Transverse colon (tissue), 4 donors: ENCODE measurements around the gene ARPC1B. TPM values are rescaled to one million over a fixed set of nuclear protein-coding genes. Genes with fewer than 3 reads are reported as not detected.
"Not testable (repeated sequence)": the region's sequence is repeated elsewhere in the genome, so short reads cannot be mapped to it uniquely, and the experiment has no call there.

Source experiments
- DNase-seq: peaks from one replicate; pipeline ENCODE4 v3.0.0-alpha.2; 2019
- H3K27ac ChIP-seq, 4 donors: fragments of 200-600 bp; sonication (generic); 2 replicates each; pipeline ENCODE4 v1.5.1; 2016 to 2018; ENCODE audit warnings: inconsistent platforms in 4 of 4
- H3K27me3 ChIP-seq: fragments of 200-600 bp; sonication (generic); 2 replicates; pipeline ENCODE4 v1.5.1; 2017; ENCODE audit warnings: inconsistent platforms
- H3K36me3 ChIP-seq, 4 donors: fragments of 200-600 bp; sonication (generic); 2 replicates each; pipeline ENCODE4 v1.5.1; 2017 to 2019; ENCODE audit warnings: inconsistent platforms in 4 of 4
- H3K4me1 ChIP-seq, 4 donors: fragments of 200-600 bp; sonication (generic); 2 replicates each; pipeline ENCODE4 v1.5.1; 2017 to 2020; ENCODE audit warnings: inconsistent platforms in 4 of 4
- H3K4me3 ChIP-seq, 4 donors: fragments of 200-600 bp; sonication (generic); 1 replicate in 1 of 4; 2 replicates in 3 of 4; pipeline versions ENCODE4 v1.5.1 to v1.6.1; 2017 to 2019; ENCODE audit warnings: inconsistent platforms in 4 of 4
- H3K9me3 ChIP-seq, 2 donors: fragments of 200-600 bp; sonication (generic); 2 replicates each; pipeline ENCODE4 v1.5.1; 2017 to 2019; ENCODE audit warnings: inconsistent platforms in 2 of 2
- CTCF ChIP-seq, 5 experiments: fragments of 200-600 bp in 3 of 5; fragments of 450-650 bp in 2 of 5; sonication (generic) in 3 of 5; IDR thresholded peaks; 1 replicate in 2 of 5; 2 replicates in 3 of 5; pipeline ENCODE4 v1.5.1; 2016 to 2017; ENCODE audit warnings: antibody characterized with exemption in 5 of 5, inconsistent platforms in 3 of 5, mild to moderate bottlenecking in 2 of 5, moderate library complexity in 1 of 5
- EP300 ChIP-seq: sonication (generic); formaldehyde crosslinking; IDR thresholded peaks from one replicate; pipeline ENCODE4 v1.6.1; 2017; ENCODE audit warnings: antibody characterized with exemption, low read depth
- POLR2A ChIP-seq: fragments of 450-650 bp; IDR thresholded peaks from one replicate; pipeline ENCODE4 v1.6.1; 2016; ENCODE audit warnings: antibody characterized with exemption, mild to moderate bottlenecking, moderate library complexity
- POLR2AphosphoS5 ChIP-seq, 3 donors: sonication (generic); formaldehyde crosslinking; IDR thresholded peaks; one replicate each; pipeline ENCODE4 v1.6.1; 2016; ENCODE audit warnings: antibody characterized with exemption in 3 of 3
- WGBS, 2 donors: methylation state at CpG; one replicate each; pipeline ENCODE4 v1.1.5; 2018; ENCODE audit warnings: low coverage in 1 of 2; 5-methylcytosine and 5-hydroxymethylcytosine counted together
- in situ Hi-C, 4 donors: fragments of 200-750 bp; cut with MboI; loops; one replicate each; pipeline versions ENCODE4 v1.15.0 to v1.15.1; 2017; ENCODE audit warnings: low sequenced_read_pairs in 3 of 4, low pct_ligation_motif_present in 1 of 4, low pct_unique_long_range_greater_than_20kb in 1 of 4
- intact Hi-C: fragments of 100-400 bp; cut with DNase I; formaldehyde crosslinking; loops from one replicate; pipeline ENCODE4 v1.15.1; 2023; ENCODE audit warnings: low total_unique reads
- total RNA-seq, 4 donors: library from RNA; depleted of rRNA; stranded (reverse); fragments of >200 nt; gene quantifications; one replicate each; pipeline ENCODE4 v1.1.0, GENCODE V29; 2016

Gene ARPC1B
- total RNA-seq, 4 donors from 2014 or later, result 138 to 346 (median 186) TPM

- intact Hi-C loops, result no loop called here
- 94% methylated on average over 13 of the region's 13 CpGs; no CpG with 5 or more reads in 1 of the 2 donors for WGBS, 2 donors
- in situ Hi-C loops, result no loop called here
- no peak for DNase-seq
- Histone ChIP-seq H3K36me3 (peaks cover 0 to 9% (median 0%) of the 10 kb centered on the region in 4 donors), H3K27ac (no peak overlapping the region), H3K4me1 (peaks cover 9 to 29% (median 20%) of the 10 kb centered on the region in 4 donors), H3K27me3 (no peaks in the 10 kb centered on the region), H3K9me3 (no peaks in the 10 kb centered on the region), H3K4me3 (no peak overlapping the region)
- no peak for TF ChIP-seq POLR2AphosphoS5 (IDR thresholded peaks at IDR 0.05)
- no peak for TF ChIP-seq POLR2A
- TF ChIP-seq EP300, result no peak
These were observed 9.4 kb downstream of the ARPC1B start for GRCh38 chr7:99383791-99384370.

- Histone ChIP-seq H3K4me3 (no peak overlapping the region), H3K27me3 (no peaks in the 10 kb centered on the region), H3K36me3 (peaks cover 0 to 14% (median 2%) of the 10 kb centered on the region in 4 donors), H3K4me1 (peaks cover 8 to 23% (median 14%) of the 10 kb centered on the region in 4 donors), H3K27ac (no peak overlapping the region), H3K9me3 (no peaks in the 10 kb centered on the region)
- no peak for DNase-seq
- intact Hi-C loops, result no loop called here
- WGBS, 2 donors, result 90% methylated on average over 4 of the region's 4 CpGs; no CpG with 5 or more reads in 1 of the 2 donors
- in situ Hi-C loops, result no loop called here
- no peak for TF ChIP-seq EP300
- no peak for TF ChIP-seq POLR2A
These were observed 10.0 kb downstream of the ARPC1B start for GRCh38 chr7:99384523-99384922.

- TF ChIP-seq EP300, result no peak
- TF ChIP-seq POLR2AphosphoS5 (IDR thresholded peaks at IDR 0.05), result no peak
- no peak for TF ChIP-seq POLR2A
- TF ChIP-seq CTCF (IDR thresholded peaks at IDR 0.05), result no peak
- no peak overlapping the region for H3K27ac ChIP-seq
- peaks cover 0 to 19% (median 5%) of the 10 kb centered on the region in 4 donors for H3K36me3 ChIP-seq
- intact Hi-C loops (no loop called here), in situ Hi-C loops (no loop called here)
- H3K4me3 ChIP-seq, result no peak overlapping the region
- 86% methylated on average over 2 of the region's 8 CpGs; no CpG with 5 or more reads in 1 of the 2 donors for WGBS, 2 donors
- no peaks in the 10 kb centered on the region for H3K9me3 ChIP-seq
- H3K27me3 ChIP-seq, result no peaks in the 10 kb centered on the region
- peaks cover 2 to 13% (median 5%) of the 10 kb centered on the region in 4 donors for H3K4me1 ChIP-seq
- no peak for DNase-seq
These were observed 11.0 kb downstream of the ARPC1B start for GRCh38 chr7:99385564-99385963.

- Histone ChIP-seq H3K4me3 (no peak overlapping the region), H3K9me3 (no peaks in the 10 kb centered on the region), H3K4me1 (peaks cover 0 to 1% (median under 1%) of the 10 kb centered on the region in 4 donors), H3K36me3 (peaks cover 0 to 19% (median 9%) of the 10 kb centered on the region in 4 donors), H3K27me3 (no peaks in the 10 kb centered on the region), H3K27ac (no peak overlapping the region)
- in situ Hi-C loops, result no loop called here
- DNase-seq, result no peak
- TF ChIP-seq POLR2AphosphoS5 (IDR thresholded peaks at IDR 0.05), result no peak
- TF ChIP-seq POLR2A, result no peak
- peak in 3 of 5 experiments; percentile 6 to 17 (median 14) for TF ChIP-seq CTCF (IDR thresholded peaks at IDR 0.05)
- 96% methylated on average over 9 of the region's 9 CpGs; no CpG with 5 or more reads in 1 of the 2 donors for WGBS, 2 donors
- intact Hi-C loops, result no loop called here
These were observed 12.2 kb downstream of the ARPC1B start for GRCh38 chr7:99386584-99387238.

- H3K4me1 ChIP-seq, H3K9me3 ChIP-seq, intact Hi-C loops, H3K4me3 ChIP-seq, in situ Hi-C loops, H3K27ac ChIP-seq, H3K27me3 ChIP-seq, DNase-seq: not testable (repeated sequence)
- 91 to 93% methylated on average over 5 to 14 of the region's 14 CpGs for WGBS, 2 donors
- H3K36me3 ChIP-seq, result peaks cover 0 to 19% (median 9%) of the 10 kb centered on the region in 4 donors
These were observed 12.7 kb downstream of the ARPC1B start for GRCh38 chr7:99387239-99387635.
